ENCODE measurements around the gene DLGAP1.

The DLGAP1 gene

GRCh38 chr18:3930126-3931012, 524.7 kb downstream of the DLGAP1 start:
- no peak for TF ChIP-seq CTCF (IDR thresholded peaks at IDR 0.05; ENCODE audit: extremely low read depth, missing control alignments)
- DNase-seq (ENCODE audit: low spot score) = no peak

GRCh38 chr18:3924455-3924854, 530.7 kb downstream of the DLGAP1 start:
- no peak for DNase-seq (ENCODE audit: low spot score)
- TF ChIP-seq CTCF (IDR thresholded peaks at IDR 0.05; ENCODE audit: extremely low read depth, missing control alignments) = no peak

GRCh38 chr18:3923750-3924149, 531.4 kb downstream of the DLGAP1 start:
- DNase-seq (ENCODE audit: low spot score) = no peak
- TF ChIP-seq CTCF (IDR thresholded peaks at IDR 0.05; ENCODE audit: extremely low read depth, missing control alignments) = no peak

GRCh38 chr18:3921826-3922225, 533.3 kb downstream of the DLGAP1 start:
- no peak for DNase-seq (ENCODE audit: low spot score)
- no peak for TF ChIP-seq CTCF (IDR thresholded peaks at IDR 0.05; ENCODE audit: extremely low read depth, missing control alignments)

GRCh38 chr18:3920832-3921231, 534.3 kb downstream of the DLGAP1 start:
- DNase-seq (ENCODE audit: low spot score) = no peak
- TF ChIP-seq CTCF (IDR thresholded peaks at IDR 0.05; ENCODE audit: extremely low read depth, missing control alignments) = no peak

- TF ChIP-seq CTCF (IDR thresholded peaks at IDR 0.05; ENCODE audit: extremely low read depth, missing control alignments) = no peak
- no peak for DNase-seq (ENCODE audit: low spot score)
These were observed 535.6 kb downstream of the DLGAP1 start for GRCh38 chr18:3919396-3920061.

- TF ChIP-seq CTCF (IDR thresholded peaks at IDR 0.05; ENCODE audit: extremely low read depth, missing control alignments) = no peak
- DNase-seq (ENCODE audit: low spot score) = no peak
These were observed 539.0 kb downstream of the DLGAP1 start for GRCh38 chr18:3916082-3916481.

Data from GM20000 (cell line).